GM12801 (cell line): ENCODE data around the gene C1orf210.

Experiments used
- TF ChIP-seq, protein P1 (sequence below): IDR thresholded peaks from one replicate; pipeline ENCODE4 v1.5.1; 2011; ENCODE audit warnings: control low read depth; ENCODE audit not compliant: insufficient read length; ENCODE audit errors: extremely low read depth

C1orf210 gene

DNA sequence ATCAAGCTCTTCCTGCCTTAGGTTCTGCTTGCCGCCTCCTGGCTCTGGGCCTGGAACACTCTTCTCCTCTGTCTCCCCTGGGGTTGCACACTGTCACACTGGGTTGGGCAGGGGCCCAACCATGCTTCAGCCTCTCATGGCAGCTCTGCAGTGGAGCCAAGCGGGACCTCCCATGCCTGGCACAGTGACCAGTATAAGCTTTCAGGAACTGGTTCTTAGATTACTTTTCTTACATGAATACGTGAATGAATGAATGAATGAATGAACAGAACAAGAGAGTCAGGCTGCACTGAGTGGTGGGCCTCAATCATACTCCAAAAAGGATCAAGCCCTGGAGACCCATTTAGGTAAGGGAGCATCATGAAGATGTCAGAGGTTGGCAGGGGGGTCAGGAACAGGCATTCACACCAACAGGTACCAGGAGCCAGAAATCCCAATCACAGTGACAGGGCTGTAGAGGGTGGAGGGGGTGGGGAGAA is 46.4 kb downstream of the C1orf210 start:
- TF ChIP-seq, protein P1, sequence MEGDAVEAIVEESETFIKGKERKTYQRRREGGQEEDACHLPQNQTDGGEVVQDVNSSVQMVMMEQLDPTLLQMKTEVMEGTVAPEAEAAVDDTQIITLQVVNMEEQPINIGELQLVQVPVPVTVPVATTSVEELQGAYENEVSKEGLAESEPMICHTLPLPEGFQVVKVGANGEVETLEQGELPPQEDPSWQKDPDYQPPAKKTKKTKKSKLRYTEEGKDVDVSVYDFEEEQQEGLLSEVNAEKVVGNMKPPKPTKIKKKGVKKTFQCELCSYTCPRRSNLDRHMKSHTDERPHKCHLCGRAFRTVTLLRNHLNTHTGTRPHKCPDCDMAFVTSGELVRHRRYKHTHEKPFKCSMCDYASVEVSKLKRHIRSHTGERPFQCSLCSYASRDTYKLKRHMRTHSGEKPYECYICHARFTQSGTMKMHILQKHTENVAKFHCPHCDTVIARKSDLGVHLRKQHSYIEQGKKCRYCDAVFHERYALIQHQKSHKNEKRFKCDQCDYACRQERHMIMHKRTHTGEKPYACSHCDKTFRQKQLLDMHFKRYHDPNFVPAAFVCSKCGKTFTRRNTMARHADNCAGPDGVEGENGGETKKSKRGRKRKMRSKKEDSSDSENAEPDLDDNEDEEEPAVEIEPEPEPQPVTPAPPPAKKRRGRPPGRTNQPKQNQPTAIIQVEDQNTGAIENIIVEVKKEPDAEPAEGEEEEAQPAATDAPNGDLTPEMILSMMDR = no peak

DNA sequence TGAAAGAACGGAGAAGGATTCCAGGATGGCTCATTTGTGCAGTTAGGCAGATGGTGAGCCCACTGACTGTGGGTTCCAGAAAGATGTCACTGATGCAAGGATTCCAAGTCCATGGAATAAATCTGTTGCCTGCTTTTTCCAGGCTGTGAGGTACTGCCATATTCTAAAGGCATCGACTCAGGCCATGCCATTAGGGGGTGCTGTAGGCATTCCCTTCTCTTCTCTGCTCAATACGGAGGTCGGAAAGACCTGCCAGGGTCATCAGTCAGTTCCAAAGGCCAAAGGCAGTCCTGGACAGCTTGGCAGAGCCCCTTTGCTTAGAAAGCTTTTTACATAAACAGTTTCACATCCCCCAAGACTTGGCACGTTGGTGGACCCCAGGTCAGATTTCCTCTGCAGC is 47.3 kb downstream of the C1orf210 start:
- TF ChIP-seq, protein P1 = no peak

DNA sequence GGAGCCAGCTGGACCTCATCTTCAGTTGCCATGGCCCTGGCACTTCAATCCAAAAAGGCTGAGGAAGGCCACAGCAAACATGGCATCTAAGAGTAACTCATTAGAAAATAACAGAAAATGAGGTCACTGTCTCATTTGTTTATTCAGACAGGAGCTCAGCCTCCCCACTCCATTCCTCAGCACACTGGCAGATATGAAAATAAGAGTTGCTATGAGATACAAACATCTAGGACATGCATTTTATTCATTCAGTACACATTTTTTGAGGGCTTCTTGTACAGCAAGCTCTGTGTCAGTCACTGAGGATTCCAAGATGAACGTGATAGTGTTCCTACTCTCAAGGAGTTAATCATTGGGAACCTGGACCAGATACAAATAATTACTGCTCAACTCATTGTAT is 48.3 kb downstream of the C1orf210 start:
- TF ChIP-seq, protein P1 = no peak

DNA sequence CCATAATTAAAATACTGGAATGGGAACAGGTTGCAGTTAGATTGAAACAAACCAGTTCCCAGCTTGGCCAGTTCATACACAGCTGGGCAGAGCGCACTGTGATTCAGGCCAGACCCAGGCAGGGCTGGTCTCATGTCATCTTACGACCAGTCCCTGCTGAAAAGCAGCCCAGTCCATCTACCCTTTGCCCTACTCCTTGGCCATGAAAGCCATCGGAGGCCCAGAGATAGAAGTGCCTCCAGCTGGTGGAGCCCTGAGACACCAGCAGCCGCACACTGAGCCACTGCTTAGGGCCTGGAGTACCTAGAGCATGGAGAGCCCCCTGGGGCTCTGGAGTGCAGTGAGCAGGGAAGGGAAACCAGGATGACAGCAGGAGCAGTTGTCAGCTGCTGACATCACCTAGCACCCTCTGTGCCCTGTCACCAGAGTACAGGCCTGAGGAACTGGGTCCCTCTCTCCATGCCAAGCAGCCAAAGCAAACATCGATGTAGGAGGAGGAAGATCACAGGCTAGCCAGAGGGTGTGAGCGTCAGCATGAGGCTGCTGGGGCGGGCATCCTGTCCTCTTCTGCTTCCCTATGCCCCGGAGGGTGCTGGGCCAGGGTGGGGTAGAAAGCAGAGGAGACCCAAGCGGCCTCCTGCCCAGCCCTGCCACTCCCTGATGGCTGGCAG is 49.8 kb downstream of the C1orf210 start:
- TF ChIP-seq, protein P1 = no peak

DNA sequence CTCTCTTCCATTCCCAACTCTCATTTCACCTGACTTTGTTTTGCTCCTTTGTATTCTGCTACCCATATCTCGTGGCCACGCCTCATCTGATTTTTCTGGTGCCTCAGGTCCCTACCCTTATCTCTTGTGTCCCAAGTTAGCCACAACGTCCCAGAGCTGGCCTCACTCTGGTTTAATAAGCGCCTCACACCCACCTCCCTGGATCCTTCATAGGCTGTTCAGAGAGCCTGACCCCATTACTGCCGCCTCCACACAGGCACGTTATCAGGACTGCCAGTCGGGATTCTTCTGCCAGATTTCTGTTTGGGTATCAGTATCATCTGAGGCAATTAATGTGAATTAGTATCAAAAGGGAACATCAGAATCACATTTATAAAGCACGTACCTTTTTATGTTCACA is 50.3 kb downstream of the C1orf210 start:
- TF ChIP-seq, protein P1 = no peak

DNA sequence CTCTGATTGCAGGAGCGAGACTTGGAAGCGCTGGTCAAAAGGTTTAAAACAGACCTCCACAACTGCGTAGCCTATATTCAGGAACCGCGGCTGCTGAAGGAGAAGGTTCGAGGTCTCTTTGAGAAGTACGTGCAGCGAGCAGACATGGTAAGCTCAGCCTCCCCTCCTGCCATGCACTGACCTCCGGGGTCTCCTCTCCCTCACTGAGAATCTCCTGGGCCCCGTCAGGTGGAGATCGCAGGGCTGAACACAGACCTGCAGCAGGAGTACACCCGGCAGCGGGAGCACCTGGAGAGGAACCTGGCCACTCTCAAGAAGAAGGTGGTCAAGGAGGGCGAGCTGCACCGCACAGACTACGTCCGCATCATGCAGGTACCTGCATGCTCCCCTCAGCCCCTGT is 51.1 kb downstream of the C1orf210 start:
- TF ChIP-seq, protein P1 = no peak

DNA sequence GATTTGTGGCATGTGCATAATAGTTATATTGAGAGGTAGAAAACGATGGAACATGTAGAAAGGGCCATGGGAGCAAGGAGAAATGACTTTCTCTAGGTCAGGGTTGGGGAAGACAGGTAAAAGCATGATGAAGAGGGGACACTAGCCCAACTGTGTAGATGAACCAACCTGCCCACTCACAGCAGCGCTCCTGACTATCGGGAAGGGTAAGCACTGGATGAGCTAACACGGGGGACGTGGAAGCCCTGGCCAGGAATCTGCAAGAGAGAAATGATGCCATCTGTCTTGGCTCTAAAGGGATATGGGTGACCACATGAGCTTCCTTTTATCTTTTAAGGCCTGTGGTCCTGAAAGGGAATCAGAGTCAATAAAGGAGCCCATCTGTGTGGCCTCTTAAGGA is 51.8 kb downstream of the C1orf210 start:
- TF ChIP-seq, protein P1 = no peak
